ENCODE measurements around the gene ANKRD50. TPM values are rescaled to one million over a fixed set of nuclear protein-coding genes. Genes with fewer than 3 reads are reported as not detected.
A peak's percentile ranks its signal among the peaks of the same experiment; 100 is the strongest.

Gene ANKRD50
- polyA plus RNA-seq (14.8 to 21.6 TPM (median 16.5 TPM) in 3 replicates), polyA minus RNA-seq (12.4 to 106 TPM (median 64.9 TPM) in 3 replicates)
- polyA plus RNA-seq (2011; ENCODE audit: low read depth): 17.7 TPM
- polyA plus RNA-seq (2011; cell fraction: cytosol; rRNA removed): 6.4 and 11.9 TPM in 2 replicates
- polyA plus RNA-seq (2011; cell fraction: nucleus; rRNA removed): 24.5 and 31.1 TPM in 2 replicates
- 9.5 and 16.2 TPM in 2 replicates for polyA plus RNA-seq (2012; ENCODE audit: low replicate concordance)
- polyA minus RNA-seq (2011; cell fraction: cytosol; rRNA and poly(A)+ RNA removed): 20.5 TPM
- polyA minus RNA-seq (2011; cell fraction: nucleus; rRNA and poly(A)+ RNA removed): 59.9 and 126 TPM in 2 replicates

GRCh38 chr4:124712372-124713184 lies at the start of gene ANKRD50:
TSS of gene ANKRD50 (minus strand) at chr4:124712732. CDS start at chr4:124710511, 2,221 bp downstream.
- peak; percentile 17 for DNase-seq (ENCODE audit: low read depth, low spot score)
- no peak for FAIRE-seq
- dilution Hi-C loops (cut with MboI; ENCODE audit: extremely low pct_ligation_motif_present, low sequenced_read_pairs): no loop called here

GRCh38 chr4:124757126-124757525 lies 44.6 kb upstream of the ANKRD50 start:
- Histone ChIP-seq H3K9ac (ENCODE audit: control insufficient read depth, extremely low read depth, insufficient read depth, low read length) (no peak overlapping the region), H3K9me3 (ENCODE audit: control insufficient read depth, low read depth, low read length) (no peaks in the 10 kb centered on the region), H3K27me3 (ENCODE audit: control insufficient read depth, extremely low read depth, insufficient read depth, low read length) (no peaks in the 10 kb centered on the region), H3K9me1 (ENCODE audit: control insufficient read depth, extremely low read depth, insufficient read depth, low read length) (no peaks in the 10 kb centered on the region), H3K27ac (ENCODE audit: control insufficient read depth, insufficient read depth, low read length) (no peak overlapping the region), H3K36me3 (ENCODE audit: control insufficient read depth in 2 of 2, extremely low read depth in 1 of 2, insufficient read depth in 2 of 2, low read length in 2 of 2) (no peaks in the 10 kb centered on the region), H4K20me1 (ENCODE audit: control insufficient read depth, extremely low read depth, insufficient read depth, low read length) (no peaks in the 10 kb centered on the region), H3K4me2 (ENCODE audit: control insufficient read depth, extremely low read depth, insufficient read depth, low read depth, low read length) (no peak overlapping the region), H3K4me1 (ENCODE audit: control insufficient read depth, extremely low read depth, insufficient read depth, low read length) (no peaks in the 10 kb centered on the region), H3K79me2 (ENCODE audit: control insufficient read depth, insufficient read depth, low read length) (no peaks in the 10 kb centered on the region), H3K4me3 (ENCODE audit: control insufficient read depth in 2 of 3, extremely low read depth in 1 of 3, insufficient read depth in 2 of 3, low read depth in 1 of 3, low read length in 3 of 3) (no peak overlapping the region), H2AFZ (ENCODE audit: control insufficient read depth, low read length) (no peak overlapping the region)
- TF ChIP-seq EZH2 (IDR thresholded peaks at IDR 0.05; ENCODE audit: low read length) (no peak), CTCF (optimal IDR thresholded peaks at IDR 0.05 in 1 of 3, IDR thresholded peaks at IDR 0.05 in 1 of 3, conservative IDR thresholded peaks at IDR 0.05 in 1 of 3; ENCODE audit: extremely low read depth in 1 of 3, insufficient read depth in 2 of 3, low read length in 3 of 3) (no peak)
- FAIRE-seq (no peak), DNase-seq (ENCODE audit: low read depth, low spot score) (no peak)
- dilution Hi-C loops (cut with MboI; ENCODE audit: extremely low pct_ligation_motif_present, low sequenced_read_pairs): no loop called here

More at GRCh38 chr4:124712372-124713184, at the start of gene ANKRD50:
- Histone ChIP-seq H3K9me3 (ENCODE audit: control insufficient read depth, low read depth, low read length) (no peaks in the 10 kb centered on the region), H3K4me2 (ENCODE audit: control insufficient read depth, extremely low read depth, insufficient read depth, low read depth, low read length) (peak within 1 kb of the TSS; percentile 92), H3K9me1 (ENCODE audit: control insufficient read depth, extremely low read depth, insufficient read depth, low read length) (no peaks in the 10 kb centered on the region), H3K4me3 (ENCODE audit: control insufficient read depth in 2 of 3, extremely low read depth in 1 of 3, insufficient read depth in 2 of 3, low read depth in 1 of 3, low read length in 3 of 3) (peak within 1 kb of the TSS; percentile 95 to 99 (median 98)), H3K36me3 (ENCODE audit: control insufficient read depth in 2 of 2, extremely low read depth in 1 of 2, insufficient read depth in 2 of 2, low read length in 2 of 2) (peaks cover 2 to 5% of the 10 kb centered on the region in 2 experiments), H3K4me1 (ENCODE audit: control insufficient read depth, extremely low read depth, insufficient read depth, low read length) (peaks cover 17% of the 10 kb centered on the region), H3K27me3 (ENCODE audit: control insufficient read depth, extremely low read depth, insufficient read depth, low read length) (no peaks in the 10 kb centered on the region), H4K20me1 (ENCODE audit: control insufficient read depth, extremely low read depth, insufficient read depth, low read length) (no peaks in the 10 kb centered on the region), H3K79me2 (ENCODE audit: control insufficient read depth, insufficient read depth, low read length) (peaks cover 44% of the 10 kb centered on the region), H3K9ac (ENCODE audit: control insufficient read depth, extremely low read depth, insufficient read depth, low read length) (peak within 1 kb of the TSS; percentile 96), H3K27ac (ENCODE audit: control insufficient read depth, insufficient read depth, low read length) (peak within 1 kb of the TSS; percentile 94), H2AFZ (ENCODE audit: control insufficient read depth, low read length) (peak within 1 kb of the TSS; percentile 99)
- TF ChIP-seq CTCF (optimal IDR thresholded peaks at IDR 0.05 in 1 of 3, IDR thresholded peaks at IDR 0.05 in 1 of 3, conservative IDR thresholded peaks at IDR 0.05 in 1 of 3; ENCODE audit: extremely low read depth in 1 of 3, insufficient read depth in 2 of 3, low read length in 3 of 3): no peak
- no peak for TF ChIP-seq EZH2 (IDR thresholded peaks at IDR 0.05; ENCODE audit: low read length)
